Prostate gland (tissue), 2 donors: Measurements from ENCODE around the gene PODN. TPM values are rescaled to one million over a fixed set of nuclear protein-coding genes. Genes with fewer than 3 reads are reported as not detected.

Source experiments
- DNase-seq: peaks from one replicate; pipeline ENCODE4 v3.0.0-alpha.2; 2019; ENCODE audit warnings: low spot score
- H3K27ac ChIP-seq, 2 donors: fragments of 200-600 bp; sonication (generic); 2 replicates each; pipeline ENCODE4 v1.5.1; 2017 to 2019
- H3K27me3 ChIP-seq: fragments of 200-600 bp; sonication (generic); replicated peaks from 2 replicates; pipeline ENCODE4 v1.5.1; 2019; ENCODE audit not compliant: insufficient read depth
- H3K36me3 ChIP-seq, 2 donors: fragments of 200-600 bp; sonication (generic); 1 replicate in 1 of 2; 2 replicates in 1 of 2; pipeline versions ENCODE4 v1.5.1 to v1.8.1; 2017 to 2019
- H3K4me1 ChIP-seq: fragments of 200-600 bp; sonication (generic); replicated peaks from 2 replicates; pipeline ENCODE4 v1.5.1; 2019
- H3K4me3 ChIP-seq, 2 donors: fragments of 200-600 bp; sonication (generic); 2 replicates each; pipeline ENCODE4 v1.5.1; 2017 to 2019
- H3K9me3 ChIP-seq: fragments of 200-600 bp; sonication (generic); 2 replicates; pipeline ENCODE4 v1.5.1; 2017
- CTCF ChIP-seq, 4 experiments: fragments of 200-600 bp in 2 of 4; fragments of 450-650 bp in 2 of 4; sonication (generic) in 2 of 4; IDR thresholded peaks; 1 replicate in 3 of 4; 2 replicates in 1 of 4; pipeline ENCODE4 v1.5.1; 2016 to 2019; ENCODE audit warnings: antibody characterized with exemption in 4 of 4, mild to moderate bottlenecking in 2 of 4, moderate library complexity in 2 of 4
- POLR2A ChIP-seq: fragments of 450-650 bp; IDR thresholded peaks from one replicate; pipeline ENCODE4 v1.6.1; 2016; ENCODE audit warnings: antibody characterized with exemption, mild to moderate bottlenecking
- POLR2AphosphoS5 ChIP-seq: sonication (generic); formaldehyde crosslinking; IDR thresholded peaks from one replicate; pipeline ENCODE4 v1.6.1; 2017; ENCODE audit warnings: antibody characterized with exemption
- WGBS: methylation state at CpG from one replicate; pipeline ENCODE4 v1.1.5; 2018; 5-methylcytosine and 5-hydroxymethylcytosine counted together
- intact Hi-C: fragments of 100-400 bp; cut with DNase I; formaldehyde crosslinking; loops from one replicate; pipeline ENCODE4 v1.14.2; 2022
- total RNA-seq, 2 donors: library from RNA; depleted of rRNA; stranded (reverse); fragments of >200 nt; gene quantifications; one replicate each; pipeline ENCODE4 v1.1.0, GENCODE V29; 2016

PODN gene
- total RNA-seq, 2 donors from 2014 or later, result 11.6 to 92.7 TPM

GRCh38 chr1:53049574-53049967, 12.4 kb upstream of the PODN start:
- no peak for DNase-seq
- TF ChIP-seq CTCF (IDR thresholded peaks at IDR 0.05) (no peak), POLR2AphosphoS5 (no peak), POLR2A (no peak)
- intact Hi-C loops, result no loop called here
- Histone ChIP-seq H3K36me3 (peaks cover 0 to 4% of the 10 kb centered on the region in 2 donors), H3K4me1 (no peaks in the 10 kb centered on the region), H3K9me3 (no peaks in the 10 kb centered on the region), H3K4me3 (no peak overlapping the region), H3K27ac (no peak overlapping the region), H3K27me3 (no peaks in the 10 kb centered on the region)
- 85% methylated on average over 3 of the region's 3 CpGs for WGBS

GRCh38 chr1:53050310-53050709, 11.7 kb upstream of the PODN start:
- H3K36me3 ChIP-seq, result peaks cover 0 to 4% of the 10 kb centered on the region in 2 donors
- 92% methylated on average over 2 of the region's 2 CpGs for WGBS
- intact Hi-C loops, result no loop called here

GRCh38 chr1:53051676-53052075, 10.3 kb upstream of the PODN start:
- H3K4me1 ChIP-seq, result no peaks in the 10 kb centered on the region
- DNase-seq, result no peak
- no peaks in the 10 kb centered on the region for H3K27me3 ChIP-seq
- 45% methylated on average over 1 of the region's 1 CpG for WGBS
- H3K9me3 ChIP-seq, result no peaks in the 10 kb centered on the region
- H3K4me3 ChIP-seq, result no peak overlapping the region
- peaks cover 0 to 4% of the 10 kb centered on the region in 2 donors for H3K36me3 ChIP-seq
- H3K27ac ChIP-seq, result no peak overlapping the region
- intact Hi-C loops, result no loop called here
- TF ChIP-seq POLR2A, result no peak
- no peak for TF ChIP-seq CTCF (IDR thresholded peaks at IDR 0.05)
- no peak for TF ChIP-seq POLR2AphosphoS5

More at GRCh38 chr1:53050310-53050709, 11.7 kb upstream of the PODN start:
- no peaks in the 10 kb centered on the region for H3K27me3 ChIP-seq
- H3K9me3 ChIP-seq, result no peaks in the 10 kb centered on the region
- TF ChIP-seq CTCF (IDR thresholded peaks at IDR 0.05) (no peak), POLR2A (no peak), POLR2AphosphoS5 (no peak)
- no peak overlapping the region for H3K27ac ChIP-seq
- no peaks in the 10 kb centered on the region for H3K4me1 ChIP-seq
- DNase-seq, result no peak
- H3K4me3 ChIP-seq, result no peak overlapping the region

GRCh38 chr1:53057127-53057526, 4.9 kb upstream of the PODN start:
- intact Hi-C loops, result no loop called here
- TF ChIP-seq POLR2A (no peak), POLR2AphosphoS5 (no peak), CTCF (IDR thresholded peaks at IDR 0.05) (no peak)
- WGBS, result 24% methylated on average over 2 of the region's 2 CpGs

GRCh38 chr1:53060579-53060978, 1.4 kb upstream of the PODN start:
- peaks cover 3% of the 10 kb centered on the region for H3K4me1 ChIP-seq
- peak overlapping the region; percentile 68 to 73 for H3K27ac ChIP-seq
- H3K36me3 ChIP-seq, result no peaks in the 10 kb centered on the region
- H3K27me3 ChIP-seq, result peaks cover 4% of the 10 kb centered on the region
- H3K4me3 ChIP-seq, result no peak overlapping the region
- intact Hi-C loops, result no loop called here
- no peaks in the 10 kb centered on the region for H3K9me3 ChIP-seq
- 65% methylated on average over 1 of the region's 1 CpG for WGBS
- DNase-seq, result no peak
- TF ChIP-seq POLR2A (no peak), CTCF (IDR thresholded peaks at IDR 0.05) (no peak), POLR2AphosphoS5 (no peak)

More at GRCh38 chr1:53057127-53057526, 4.9 kb upstream of the PODN start:
- Histone ChIP-seq H3K4me3 (no peak overlapping the region), H3K27me3 (no peaks in the 10 kb centered on the region), H3K36me3 (no peaks in the 10 kb centered on the region), H3K4me1 (peaks cover 3% of the 10 kb centered on the region), H3K9me3 (no peaks in the 10 kb centered on the region), H3K27ac (no peak overlapping the region)
- DNase-seq, result no peak
